SK-N-SH (cell line): ENCODE results near the gene SLCO3A1.

Source experiments
- CHD2 ChIP-seq: fragments of 150-350 bp; IDR thresholded peaks from 2 replicates; pipeline ENCODE4 v1.6.1; 2018; ENCODE audit warnings: low read length; ENCODE audit not compliant: partially characterized antibody
- EP300 ChIP-seq, 2 experiments: IDR thresholded peaks; 2 replicates each; pipeline versions ENCODE4 v1.4.0 to v1.6.1; 2012; ENCODE audit warnings: borderline replicate concordance in 1 of 2, low read depth in 1 of 2, low read length in 1 of 2
- GATA2 ChIP-seq: sonication (generic); formaldehyde crosslinking; IDR thresholded peaks from 2 replicates; pipeline ENCODE4 v1.5.0; 2020; ENCODE audit warnings: mild to moderate bottlenecking, missing genetic modification reagents
- TEAD4 ChIP-seq: IDR thresholded peaks from 2 replicates; pipeline ENCODE4 v1.4.0; 2012; ENCODE audit warnings: mild to moderate bottlenecking, borderline replicate concordance; ENCODE audit not compliant: insufficient read depth

DNA sequence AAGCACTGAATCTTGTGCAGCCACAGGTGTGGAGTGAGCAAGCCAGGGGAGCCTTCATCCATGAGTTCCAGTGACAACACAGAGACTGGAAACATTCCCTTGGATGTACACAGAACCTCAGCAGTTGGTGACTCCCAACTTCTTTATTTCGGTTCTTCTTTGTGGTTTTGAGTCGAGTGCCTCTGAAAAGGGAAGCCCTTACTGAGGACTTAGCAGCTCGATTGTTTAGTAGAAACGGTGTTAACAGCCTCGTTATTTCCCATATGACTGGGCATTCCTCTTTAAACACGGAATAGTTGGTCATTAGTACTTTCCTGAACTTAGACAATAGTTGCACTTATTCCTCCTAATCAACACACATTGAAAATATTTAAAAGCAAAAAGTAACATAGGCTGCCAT is 7.7 kb downstream of the SLCO3A1 start:
- TF ChIP-seq TEAD4, result no peak
- no peak for TF ChIP-seq CHD2
- TF ChIP-seq GATA2, result no peak
- no peak for TF ChIP-seq EP300 (IDR thresholded peaks at IDR 0.05; ENCODE audit: borderline replicate concordance in 1 of 2, low read depth in 1 of 2, low read length in 1 of 2)
